Erythroblast (primary cell): ENCODE measurements around the gene SIGLEC6.

Source experiments
- DNase-seq, 2 experiments: peaks; one replicate each; lab custom pipeline; 2025; lab: John Stamatoyannopoulos, UW
- GATA1 ChIP-seq: IDR thresholded peaks from 2 replicates; pipeline ENCODE4 v1.6.1; 2011; ENCODE audit warnings: low read depth, mild to moderate bottlenecking, control low read depth, low read length, moderate library complexity
- POLR2A ChIP-seq: IDR thresholded peaks from 2 replicates; pipeline ENCODE4 v1.6.1; 2011; ENCODE audit warnings: mild to moderate bottlenecking, low read length

Gene SIGLEC6

GRCh38 chr19:51469162-51469561, 62.3 kb downstream of the SIGLEC6 start:
- no peak for DNase-seq
- TF ChIP-seq POLR2A = no peak
- TF ChIP-seq GATA1 = no peak

GRCh38 chr19:51468545-51468920, 62.9 kb downstream of the SIGLEC6 start:
- TF ChIP-seq POLR2A = no peak
- no peak for TF ChIP-seq GATA1
- no peak for DNase-seq

- no peak for DNase-seq
- TF ChIP-seq POLR2A (no peak), GATA1 (no peak)
Observed at GRCh38 chr19:51467864-51468544, 63.5 kb downstream of the SIGLEC6 start.
